OCI-LY7 (cell line): ENCODE results near the gene MOCS1. TPM values are rescaled to one million over a fixed set of nuclear protein-coding genes. Genes with fewer than 3 reads are reported as not detected.

Source experiments
- BruUV-seq: library from RNA; stranded (reverse); fragments of 400-500 nt; replicated peaks from 2 replicates; lab custom pipeline; 2021; lab: Mats Ljungman, UMichigan
- CTCF ChIA-PET: fragments of 300-600 bp; sonication (Branson Sonifier 250); formaldehyde crosslinking; loops from one replicate; lab custom pipeline; 2022; ENCODE audit warnings: antibody characterized with exemption; ENCODE audit not compliant: unreplicated experiment; lab: Charles Lee
- POLR2A ChIA-PET: fragments of 300-600 bp; sonication (Branson Sonifier 250); formaldehyde crosslinking; loops from one replicate; lab custom pipeline; 2022; ENCODE audit warnings: antibody characterized with exemption; lab: Charles Lee
- DNase-seq: peaks from one replicate; pipeline ENCODE4 v3.0.0-alpha.2; 2015; ENCODE audit warnings: low spot score
- H2AFZ ChIP-seq: fragments of 200-600 bp; sonication (generic), shearing (Covaris generic); 2 replicates; pipeline ENCODE4 v1.6.1; 2014; ENCODE audit warnings: mild to moderate bottlenecking, antibody characterized with exemption, low read length, moderate library complexity
- H3K27ac ChIP-seq: fragments of 200-600 bp; sonication (generic); 2 replicates; pipeline ENCODE4 v1.5.1; 2014; ENCODE audit warnings: mixed run types, low read depth, mild to moderate bottlenecking, moderate library complexity, low read length, inconsistent platforms; ENCODE audit not compliant: poor library complexity, severe bottlenecking
- H3K36me3 ChIP-seq: fragments of 200-600 bp; sonication (generic); 2 replicates; pipeline ENCODE4 v1.6.1; 2014; ENCODE audit warnings: mild to moderate bottlenecking, antibody characterized with exemption, low read length, moderate library complexity, mixed read lengths; ENCODE audit not compliant: insufficient read depth
- H3K4me1 ChIP-seq: fragments of 200-600 bp; sonication (generic); 2 replicates; pipeline ENCODE4 v1.5.1; 2014; ENCODE audit warnings: mild to moderate bottlenecking, low read length; ENCODE audit not compliant: insufficient read depth, poor library complexity, severe bottlenecking
- H3K4me2 ChIP-seq: fragments of 200-600 bp; sonication (generic); 2 replicates; pipeline ENCODE4 v1.6.1; 2014; ENCODE audit warnings: mild to moderate bottlenecking, low read length
- H3K4me3 ChIP-seq: fragments of 200-600 bp; sonication (generic); 2 replicates; pipeline ENCODE4 v1.5.1; 2014; ENCODE audit warnings: mild to moderate bottlenecking, low read depth, low read length; ENCODE audit not compliant: poor library complexity, severe bottlenecking
- H3K79me2 ChIP-seq: fragments of 200-600 bp; sonication (generic); 2 replicates; pipeline ENCODE4 v1.6.1; 2016; ENCODE audit warnings: low read depth, mild to moderate bottlenecking, low read length, moderate library complexity, mixed read lengths; ENCODE audit not compliant: insufficient read depth
- H3K9me2 ChIP-seq: fragments of 200-600 bp; sonication (generic); 2 replicates; pipeline ENCODE4 v1.6.1; 2016; ENCODE audit warnings: mild to moderate bottlenecking, low read length, mixed read lengths; ENCODE audit not compliant: insufficient read depth
- H3K9me3 ChIP-seq: fragments of 200-600 bp; sonication (generic); 2 replicates; pipeline ENCODE4 v1.6.1; 2014; ENCODE audit warnings: mild to moderate bottlenecking, mixed run types, low read length, mixed read lengths
- H4K20me1 ChIP-seq: fragments of 200-600 bp; sonication (generic); 2 replicates; pipeline ENCODE4 v1.6.1; 2014; ENCODE audit warnings: mild to moderate bottlenecking, antibody characterized with exemption, low read length, moderate library complexity, mixed read lengths; ENCODE audit not compliant: insufficient read depth
- CTCF ChIP-seq: fragments of 200-600 bp; sonication (generic); conservative IDR thresholded peaks from 2 replicates; pipeline ENCODE4 v1.5.1; 2014; ENCODE audit warnings: mild to moderate bottlenecking, antibody characterized with exemption, low read length, moderate library complexity, mixed read lengths
- EZH2phosphoT487 ChIP-seq: fragments of 200-600 bp; sonication (generic); IDR thresholded peaks from 2 replicates; pipeline ENCODE4 v1.6.1; 2018; ENCODE audit warnings: low read depth, borderline replicate concordance, mild to moderate bottlenecking, mixed run types, antibody characterized with exemption, low read length, moderate library complexity, mixed read lengths
- intact Hi-C: fragments of 100-400 bp; cut with micrococcal nuclease; formaldehyde crosslinking; loops from one replicate; pipeline ENCODE4 v1.10.0; 2022; ENCODE audit not compliant: unreplicated experiment
- total RNA-seq, 2 experiments: library from RNA; depleted of rRNA in 1 of 2; stranded (reverse); fragments of >200 nt in 1 of 2; shearing (Covaris generic) in 1 of 2; gene quantifications; 2 replicates each; pipeline ENCODE4 v1.2.3, GENCODE V29; 2014 to 2022

The MOCS1 gene
- total RNA-seq, 2 experiments from 2014 or later = not detected

GRCh38 chr6:39964094-39964493 lies 29.8 kb upstream of the MOCS1 start:
- no peaks in the 10 kb centered on the region for H4K20me1 ChIP-seq
- DNase-seq = no peak
- intact Hi-C loops = no loop called here
- H3K9me3 ChIP-seq = no peaks in the 10 kb centered on the region
- no peaks in the 10 kb centered on the region for H3K36me3 ChIP-seq
- H3K9me2 ChIP-seq = no peaks in the 10 kb centered on the region
- BruUV-seq = no TSS peak
- H3K4me3 ChIP-seq = no peak overlapping the region
- H2AFZ ChIP-seq = no peak overlapping the region
- ChIA-PET POLR2A (no interaction called here), CTCF (no interaction called here)
- H3K4me2 ChIP-seq = no peak overlapping the region
- no peak overlapping the region for H3K27ac ChIP-seq
- no peaks in the 10 kb centered on the region for H3K79me2 ChIP-seq
- TF ChIP-seq EZH2phosphoT487 (no peak), CTCF (no peak)
- no peaks in the 10 kb centered on the region for H3K4me1 ChIP-seq

- TF ChIP-seq EZH2phosphoT487 = no peak
- TF ChIP-seq CTCF = no peak
- POLR2A ChIA-PET = no interaction called here
- no peaks in the 10 kb centered on the region for H3K9me2 ChIP-seq
- H3K4me3 ChIP-seq = no peak overlapping the region
- H3K27ac ChIP-seq = no peak overlapping the region
- CTCF ChIA-PET = no interaction called here
- no peak overlapping the region for H3K4me2 ChIP-seq
- no peaks in the 10 kb centered on the region for H3K4me1 ChIP-seq
- no peaks in the 10 kb centered on the region for H4K20me1 ChIP-seq
- no peak for DNase-seq
- H3K79me2 ChIP-seq = no peaks in the 10 kb centered on the region
- no peak overlapping the region for H2AFZ ChIP-seq
- H3K36me3 ChIP-seq = no peaks in the 10 kb centered on the region
- intact Hi-C loops = no loop called here
- no TSS peak for BruUV-seq
- H3K9me3 ChIP-seq = no peaks in the 10 kb centered on the region
These were observed 28.6 kb upstream of the MOCS1 start for GRCh38 chr6:39962831-39963230.

GRCh38 chr6:39961178-39961577 lies 26.9 kb upstream of the MOCS1 start:
- no peak overlapping the region for H3K4me2 ChIP-seq
- intact Hi-C loops = no loop called here
- no peaks in the 10 kb centered on the region for H3K36me3 ChIP-seq
- H3K9me2 ChIP-seq = no peaks in the 10 kb centered on the region
- no peaks in the 10 kb centered on the region for H4K20me1 ChIP-seq
- no peak overlapping the region for H2AFZ ChIP-seq
- ChIA-PET POLR2A (interaction anchor here (0.5 kb wide), 1 partner anchor 708 kb away, joined by 3 read pairs; no protein-coding TSS in a partner anchor), CTCF (no interaction called here)
- TF ChIP-seq EZH2phosphoT487 = no peak
- no peak for TF ChIP-seq CTCF
- H3K79me2 ChIP-seq = no peaks in the 10 kb centered on the region
- no peak overlapping the region for H3K4me3 ChIP-seq
- no peak overlapping the region for H3K27ac ChIP-seq
- BruUV-seq = no TSS peak
- no peaks in the 10 kb centered on the region for H3K9me3 ChIP-seq
- DNase-seq = no peak
- H3K4me1 ChIP-seq = no peaks in the 10 kb centered on the region
